AML-193 (cell line): ENCODE results near the gene EIF4B.

ENCODE experiments used
- DNase-seq, 2 experiments: peaks; one replicate each; lab custom pipeline; 2025; lab: John Stamatoyannopoulos, UW

The EIF4B gene

GRCh38 chr12:53044896-53045695 lies 38.8 kb downstream of the EIF4B start:
- no peak for DNase-seq

GRCh38 chr12:53045696-53046045 lies 39.4 kb downstream of the EIF4B start:
- no peak for DNase-seq

GRCh38 chr12:53046655-53047220 lies 40.5 kb downstream of the EIF4B start:
- peak; percentile 33 to 58 for DNase-seq

- DNase-seq = peak; percentile 28 to 35
Measured at GRCh38 chr12:53047221-53048032, 41.2 kb downstream of the EIF4B start.

- DNase-seq = no peak
Measured at GRCh38 chr12:53048033-53048779, 42.0 kb downstream of the EIF4B start.

- no peak for DNase-seq
Measured at GRCh38 chr12:53048780-53049401, 42.6 kb downstream of the EIF4B start.

GRCh38 chr12:53049571-53050318 lies 43.5 kb downstream of the EIF4B start, which contains the start of gene TNS2:
TNS2 (plus strand) TSS chr12:53050065; CDS start chr12:53050186, 121 bp downstream.
- no peak for DNase-seq

GRCh38 chr12:53050426-53051057 lies 44.3 kb downstream of the EIF4B start:
- no peak for DNase-seq

GRCh38 chr12:53051058-53051880 lies 45.0 kb downstream of the EIF4B start:
- DNase-seq = no peak

- no peak for DNase-seq
Measured at GRCh38 chr12:53051881-53052412, 45.7 kb downstream of the EIF4B start.

GRCh38 chr12:53052419-53053217 lies 46.4 kb downstream of the EIF4B start:
- DNase-seq = no peak

GRCh38 chr12:53053218-53054111 lies 47.2 kb downstream of the EIF4B start:
- DNase-seq = no peak

- DNase-seq = peak; percentile 60 to 71
Measured at GRCh38 chr12:53054112-53054878, 48.0 kb downstream of the EIF4B start.

GRCh38 chr12:53055471-53056266 lies 49.4 kb downstream of the EIF4B start:
- DNase-seq = no peak

- no peak for DNase-seq
Measured at GRCh38 chr12:53056296-53056695, 50.0 kb downstream of the EIF4B start.

GRCh38 chr12:53056901-53057300 lies 50.6 kb downstream of the EIF4B start:
- DNase-seq = no peak
